SK-MEL-5 (cell line): ENCODE data around the gene TANGO2. TPM values are rescaled to one million over a fixed set of nuclear protein-coding genes. Genes with fewer than 3 reads are reported as not detected.

Experiments
- DNase-seq: peaks from one replicate; pipeline ENCODE4 v3.0.0-alpha.2; 2016; ENCODE audit warnings: low read depth, low spot score
- in situ Hi-C: cut with HindIII; loops from 2 replicates; pipeline ENCODE4 v1.10.0; 2016; ENCODE audit warnings: low sequenced_read_pairs, high pct_unique_total_duplicates, low pct_unique_long_range_greater_than_20kb
- total RNA-seq: library from RNA; depleted of rRNA; stranded (reverse); fragments of >200 nt; shearing (Covaris generic); gene quantifications from 2 replicates; pipeline ENCODE4 v1.2.3, GENCODE V29; 2014

The TANGO2 gene
- total RNA-seq, 1 experiment from 2014 or later: 68.3 TPM

DNA sequence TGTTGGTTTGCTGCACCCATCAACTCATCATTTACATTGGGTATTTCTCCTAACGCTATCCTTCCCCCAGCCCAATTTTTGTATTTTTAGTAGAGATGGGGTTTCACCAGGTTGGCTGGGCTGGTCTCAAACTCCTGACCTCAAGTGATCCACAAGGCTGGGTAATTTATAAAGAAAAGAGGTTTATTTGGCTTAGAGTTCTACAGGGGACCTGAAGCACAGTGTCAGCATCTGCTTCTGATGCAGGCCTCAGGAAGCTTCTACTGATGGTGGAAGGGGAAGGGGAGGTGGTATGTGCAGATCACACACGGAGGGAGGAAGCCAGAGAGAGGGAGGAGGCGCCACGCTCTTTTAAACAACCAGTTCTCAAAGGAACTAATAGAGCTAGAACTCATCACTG, 25.8 kb downstream of the TANGO2 start:
- in situ Hi-C loops: no loop called here
- DNase-seq: no peak

DNA sequence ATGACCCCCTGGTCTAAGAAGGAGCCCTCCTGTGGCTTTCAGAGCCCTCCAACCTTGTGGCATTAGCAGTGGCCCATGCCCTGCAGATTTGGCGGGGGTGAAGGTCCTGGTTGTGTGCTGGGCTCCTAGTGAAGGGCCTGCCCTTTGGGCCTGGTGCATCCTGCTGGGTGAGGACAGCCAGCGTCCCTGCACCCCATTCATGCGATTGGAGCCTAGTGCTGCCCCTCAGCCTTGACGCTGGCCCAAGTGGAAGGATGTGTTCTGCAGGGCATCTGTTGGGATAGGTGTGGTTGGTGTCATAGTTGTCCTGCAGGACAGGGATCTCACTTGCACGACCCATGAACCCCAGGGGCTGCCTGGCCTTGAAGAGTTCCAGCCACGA, 31.0 kb downstream of the TANGO2 start:
- in situ Hi-C loops: no loop called here
- DNase-seq: no peak

DNA sequence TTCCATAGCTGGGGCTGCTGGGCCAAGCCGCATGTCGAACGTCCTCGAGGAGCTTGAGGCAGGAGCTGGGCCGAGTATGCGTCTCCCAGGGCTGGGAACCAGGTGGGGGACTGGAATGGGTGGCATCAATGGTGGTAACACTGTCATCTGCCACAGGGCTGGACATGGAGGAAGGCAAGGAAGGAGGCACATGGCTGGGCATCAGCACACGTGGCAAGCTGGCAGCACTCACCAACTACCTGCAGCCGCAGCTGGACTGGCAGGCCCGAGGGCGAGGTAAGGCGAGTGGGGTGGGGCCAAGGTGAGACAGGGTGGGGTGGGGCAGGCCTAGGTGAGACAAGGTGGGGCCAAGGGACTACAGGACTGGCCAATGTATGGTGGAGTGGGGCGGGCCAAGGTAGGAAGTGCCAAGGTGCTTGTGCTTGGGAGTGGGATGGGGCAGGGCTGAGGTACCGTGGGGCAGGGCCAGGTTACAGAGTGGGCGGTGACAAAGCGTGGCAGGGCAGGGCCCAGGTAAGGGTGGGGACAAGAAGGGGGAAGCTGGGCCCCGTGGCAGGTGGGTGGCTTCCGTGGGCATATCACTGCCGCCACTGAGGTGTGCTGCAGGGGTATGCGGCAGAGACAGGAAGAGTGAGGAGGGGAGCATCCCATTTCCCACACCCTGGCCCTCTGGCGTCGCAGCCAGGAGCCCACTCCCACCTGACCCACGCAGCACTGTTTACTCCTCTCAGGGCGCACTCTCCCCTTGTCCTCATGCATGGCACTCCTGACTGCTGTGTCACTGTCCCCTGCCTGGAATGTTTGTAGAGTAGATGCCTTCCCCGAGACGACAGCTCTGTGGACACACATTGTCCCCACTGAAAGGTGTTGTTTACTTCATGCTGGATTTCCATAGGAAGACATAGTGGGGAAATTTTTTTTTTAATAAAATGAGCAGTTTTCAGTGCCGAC, 31.7 kb downstream of the TANGO2 start:
- in situ Hi-C loops: no loop called here
- DNase-seq: no peak

DNA sequence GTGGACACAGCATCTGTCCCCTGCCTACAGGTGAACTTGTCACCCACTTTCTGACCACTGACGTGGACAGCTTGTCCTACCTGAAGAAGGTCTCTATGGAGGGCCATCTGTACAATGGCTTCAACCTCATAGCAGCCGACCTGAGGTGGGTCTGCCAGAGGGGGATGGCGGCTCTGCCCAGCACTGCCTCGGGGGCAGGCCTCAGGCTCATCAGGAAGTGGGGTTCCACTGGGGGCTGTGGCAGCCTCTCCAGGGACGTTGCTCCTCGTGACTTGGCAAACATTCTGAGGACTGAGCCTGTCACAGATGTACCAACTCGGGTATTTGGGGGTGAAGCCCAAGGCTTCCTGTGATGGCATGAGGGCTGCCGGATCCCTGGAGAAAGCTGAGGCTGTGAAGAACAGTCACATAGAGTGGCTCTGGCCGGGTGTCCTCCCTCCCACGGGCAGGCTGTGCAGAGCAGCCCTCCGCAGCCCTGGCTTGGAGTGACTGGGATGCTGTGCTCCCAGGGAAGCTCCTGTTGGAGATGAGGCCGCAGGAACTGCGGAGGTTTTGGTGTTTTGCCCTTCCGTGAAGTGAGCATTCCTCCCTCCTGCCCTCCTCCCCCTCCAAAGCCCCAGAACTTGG, 32.6 kb downstream of the TANGO2 start:
- no peak for DNase-seq
- in situ Hi-C loops: no loop called here

DNA sequence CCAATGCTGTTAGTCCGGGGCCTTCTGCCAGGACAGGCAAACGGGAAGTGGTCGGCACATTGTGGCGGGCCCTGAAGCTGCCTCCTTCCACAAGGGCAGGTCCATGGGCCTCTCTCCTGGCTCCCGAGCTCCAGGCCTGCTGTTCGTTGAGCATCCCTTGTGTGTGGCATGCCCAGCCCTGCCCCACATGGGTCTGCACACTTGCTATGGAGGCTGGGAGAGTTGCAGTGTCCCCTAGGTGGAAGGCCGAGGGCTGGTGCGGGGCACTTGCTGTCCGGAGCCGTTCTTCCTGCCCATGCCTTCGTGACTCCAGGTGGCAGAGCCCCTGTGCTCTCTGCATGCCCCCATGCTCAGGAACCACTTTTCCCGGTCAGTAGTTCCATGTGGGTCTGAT, 33.1 kb downstream of the TANGO2 start:
- no peak for DNase-seq
- in situ Hi-C loops: no loop called here

DNA sequence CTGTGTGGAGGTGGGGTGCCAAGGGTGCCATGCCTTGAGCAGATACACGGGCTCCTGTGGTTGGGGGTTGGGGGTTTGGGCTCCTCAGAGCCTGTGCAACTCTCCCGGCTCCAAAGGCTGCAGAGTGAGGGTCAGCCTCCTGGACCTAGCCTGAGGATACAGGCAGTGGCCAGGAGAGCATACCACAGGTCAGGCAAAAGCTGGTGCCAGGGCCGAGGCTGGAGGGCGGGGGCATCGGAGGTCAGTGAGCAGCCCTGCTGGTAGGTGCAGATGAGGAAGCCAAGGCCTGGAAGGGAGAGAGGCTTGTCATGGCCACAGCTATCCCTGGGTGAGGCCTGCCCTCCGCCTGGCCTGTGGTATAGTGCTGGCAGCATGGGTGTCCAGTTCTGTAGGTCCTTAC, 33.6 kb downstream of the TANGO2 start:
- DNase-seq: no peak
- in situ Hi-C loops: no loop called here

DNA sequence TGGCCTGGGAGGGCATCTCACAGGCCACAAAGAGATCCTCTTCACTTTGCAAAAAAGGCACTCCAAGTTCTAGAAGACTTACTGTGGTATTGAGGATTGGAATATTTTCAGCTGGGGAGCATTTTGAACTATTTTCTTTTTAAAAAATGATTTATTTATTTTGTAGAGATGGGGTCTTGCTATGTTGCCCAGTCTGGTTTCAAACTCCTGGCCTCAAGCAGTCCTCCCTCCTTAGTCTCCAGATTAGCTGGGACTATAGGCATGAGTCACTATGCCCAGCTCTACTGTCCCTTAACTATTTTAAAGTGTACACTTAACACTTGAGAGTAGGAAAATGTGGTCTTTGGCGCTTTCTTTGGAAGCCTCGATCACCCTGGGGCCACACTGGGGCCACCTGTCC, 34.2 kb downstream of the TANGO2 start:
- no peak for DNase-seq
- in situ Hi-C loops: no loop called here

DNA sequence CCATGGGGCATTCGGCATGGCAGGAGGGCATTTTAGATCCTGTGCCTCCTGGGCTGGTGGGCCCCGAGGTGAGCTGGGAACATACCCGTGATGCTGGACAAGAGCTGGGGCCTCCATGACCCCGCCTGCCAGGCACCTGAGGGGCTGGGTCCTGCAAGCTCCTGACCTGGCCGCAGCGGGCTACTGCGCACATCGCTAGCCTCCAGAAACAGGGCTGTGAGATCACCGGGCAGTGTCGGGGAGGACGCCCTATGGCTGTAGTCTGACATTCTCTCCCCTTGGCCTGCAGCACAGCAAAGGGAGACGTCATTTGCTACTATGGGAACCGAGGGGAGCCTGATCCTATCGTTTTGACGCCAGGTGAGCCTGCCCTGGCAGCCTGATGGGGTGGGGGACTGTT, 34.7 kb downstream of the TANGO2 start:
- no peak for DNase-seq
- in situ Hi-C loops: no loop called here

DNA sequence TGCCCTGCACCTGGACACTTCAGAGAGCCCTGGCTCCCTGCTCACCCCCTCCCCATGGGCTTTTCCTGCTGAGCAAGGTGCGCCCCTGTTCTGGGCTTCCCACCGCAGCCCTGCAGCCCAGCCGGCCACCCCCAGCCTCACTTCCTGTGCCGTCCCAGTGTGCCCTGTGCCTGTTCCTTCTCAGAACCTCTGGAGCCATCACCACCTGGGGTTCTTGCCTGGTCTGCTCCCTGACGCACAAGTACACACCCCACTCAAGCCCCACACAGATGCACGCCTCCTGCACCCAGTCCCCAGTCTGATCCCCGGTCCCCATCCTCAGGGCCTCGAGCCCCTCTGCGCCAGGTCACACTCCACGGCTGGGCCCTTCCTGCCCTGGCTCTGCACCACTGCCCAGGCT, 35.3 kb downstream of the TANGO2 start:
- in situ Hi-C loops: no loop called here
- DNase-seq: no peak

DNA sequence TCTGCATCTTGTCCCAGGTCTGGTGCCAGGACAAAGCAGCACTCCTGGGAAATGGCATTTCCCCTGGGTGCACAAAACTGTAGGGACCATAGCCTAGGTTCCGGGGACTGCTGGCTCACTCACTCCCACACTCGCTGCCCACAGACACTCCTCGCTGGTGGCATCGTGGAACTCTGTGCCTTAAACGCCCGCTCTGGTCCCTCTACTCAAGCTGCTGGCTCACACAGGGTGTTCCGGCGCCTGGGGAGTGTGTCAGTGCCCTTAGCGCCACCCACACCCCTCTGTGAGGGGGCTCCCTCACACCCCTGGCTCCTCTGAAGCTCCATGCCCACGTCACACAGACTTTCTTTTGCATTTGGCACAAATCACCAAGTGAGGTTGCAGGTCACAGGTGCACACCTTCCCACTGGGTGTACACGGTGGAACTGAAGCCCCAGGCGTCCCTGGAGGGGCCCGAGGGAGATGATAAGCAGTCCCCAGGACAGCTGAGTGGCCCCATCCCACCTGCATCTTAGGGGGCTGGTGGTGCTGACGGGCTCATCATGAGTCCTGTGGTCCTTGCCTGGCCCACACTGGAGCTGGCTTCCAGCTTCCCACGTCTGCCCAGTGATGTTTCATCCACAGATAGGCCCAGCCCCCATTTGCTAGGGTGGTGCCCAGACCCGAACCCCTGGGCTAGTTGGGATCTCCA, 35.9 kb downstream of the TANGO2 start:
- in situ Hi-C loops: no loop called here
- DNase-seq: no peak

DNA sequence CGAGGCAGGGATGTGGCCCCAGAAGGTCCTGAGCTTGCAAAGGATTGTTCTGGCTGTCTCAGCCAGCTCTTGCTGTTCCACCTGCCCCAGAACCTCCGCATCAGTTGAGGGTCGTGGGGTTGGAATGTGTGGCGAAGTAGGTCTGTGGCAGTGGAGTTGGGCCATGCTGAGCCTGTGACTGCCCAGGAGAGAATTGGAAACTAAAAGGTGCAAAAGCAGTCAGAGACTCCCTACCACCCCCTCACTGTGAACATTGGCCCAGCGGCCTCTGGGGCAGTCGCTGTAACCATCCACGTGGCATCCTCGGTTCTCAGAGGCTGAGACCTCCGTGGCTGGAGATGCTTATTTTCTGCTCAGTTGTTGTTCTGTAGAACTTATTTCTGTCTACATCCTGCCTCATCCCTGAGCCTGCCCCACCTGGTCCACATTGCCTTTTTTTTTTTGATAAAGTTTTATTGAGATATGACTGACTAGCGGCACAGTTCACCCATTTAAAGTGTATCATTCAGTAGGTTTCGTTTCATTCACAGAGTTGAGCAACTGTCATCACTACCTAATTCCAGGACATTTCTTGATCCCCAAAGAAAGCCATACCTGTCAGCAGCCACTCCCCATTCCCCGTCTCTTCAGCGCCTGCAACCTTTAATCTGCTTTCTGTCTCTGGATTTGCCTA, 36.8 kb downstream of the TANGO2 start:
- no peak for DNase-seq
- in situ Hi-C loops: no loop called here

DNA sequence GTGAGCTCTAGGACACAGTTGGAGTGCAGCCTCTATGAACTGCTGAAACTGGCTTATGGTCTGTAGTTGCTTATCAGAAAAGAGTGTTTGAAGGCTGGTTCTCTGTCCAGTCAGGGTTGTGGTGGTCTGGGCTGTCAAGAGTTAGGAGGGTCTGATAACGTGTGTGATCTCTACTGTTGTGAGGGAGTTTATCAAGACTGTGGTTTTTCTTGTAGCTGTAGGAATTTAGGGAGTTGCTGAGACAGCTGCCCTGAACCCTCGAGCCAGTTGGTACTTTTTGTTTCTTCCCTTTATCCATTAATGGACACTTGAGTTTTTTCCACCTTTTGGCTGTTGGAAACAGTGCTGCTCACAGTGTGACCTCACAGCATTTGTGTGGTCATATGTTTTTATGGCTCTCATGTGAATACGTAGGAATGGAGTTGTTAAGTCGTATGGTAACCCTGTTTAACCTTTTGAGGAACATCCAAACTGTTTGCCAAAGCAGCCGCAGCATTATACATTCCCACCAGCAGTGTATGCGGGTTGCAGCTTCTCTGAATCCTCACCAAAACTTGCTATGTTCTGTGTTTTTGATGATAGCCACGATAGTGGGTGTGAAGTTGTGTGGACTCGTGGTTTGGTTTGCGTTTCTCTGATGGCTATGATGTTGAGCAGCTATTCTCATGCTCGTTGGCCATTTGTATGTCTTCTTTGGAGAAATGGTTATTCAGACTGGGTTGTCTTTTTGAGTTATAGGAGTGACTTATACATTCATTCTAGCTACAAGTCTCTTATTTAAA, 38.3 kb downstream of the TANGO2 start:
- DNase-seq: no peak
- in situ Hi-C loops: no loop called here

DNA sequence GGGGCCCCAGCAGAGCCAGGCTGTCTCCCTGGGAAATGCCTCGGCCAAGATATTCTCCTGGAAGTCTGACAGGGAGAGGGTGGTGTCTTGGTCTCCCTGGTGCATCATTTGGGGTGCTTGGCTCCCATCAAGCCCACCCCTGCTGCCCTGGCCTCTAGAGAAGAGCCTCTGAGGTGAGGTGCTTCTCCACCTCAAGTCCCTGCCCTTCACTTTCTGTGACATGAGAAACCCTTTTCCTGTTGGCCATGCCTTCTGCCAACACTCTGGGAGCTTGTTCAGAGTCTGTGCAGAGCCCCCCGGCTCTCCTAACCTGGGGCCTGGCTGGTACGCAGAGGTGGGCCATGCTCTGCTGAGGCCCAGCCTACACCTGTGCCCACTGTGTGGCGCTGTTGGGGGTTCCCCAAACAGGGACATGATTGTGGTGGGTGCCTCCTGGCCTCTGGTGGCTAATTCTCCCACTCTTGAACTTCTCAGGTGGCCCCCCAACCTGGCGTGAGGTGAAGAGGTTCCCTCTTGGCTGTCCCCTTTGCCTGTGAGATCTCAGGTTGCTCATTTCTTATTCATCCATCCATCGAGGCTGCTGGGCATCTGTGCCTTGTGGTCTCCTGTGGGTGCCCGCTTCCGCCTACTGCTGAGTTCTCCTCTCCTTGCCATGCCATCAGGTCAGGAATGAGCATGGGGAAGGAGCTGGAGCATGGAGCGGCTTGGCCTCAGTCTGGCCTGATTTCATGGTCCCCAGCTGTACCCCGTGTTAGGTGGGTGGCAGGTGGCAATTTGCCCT, 40.0 kb downstream of the TANGO2 start:
- no peak for DNase-seq
- in situ Hi-C loops: no loop called here

DNA sequence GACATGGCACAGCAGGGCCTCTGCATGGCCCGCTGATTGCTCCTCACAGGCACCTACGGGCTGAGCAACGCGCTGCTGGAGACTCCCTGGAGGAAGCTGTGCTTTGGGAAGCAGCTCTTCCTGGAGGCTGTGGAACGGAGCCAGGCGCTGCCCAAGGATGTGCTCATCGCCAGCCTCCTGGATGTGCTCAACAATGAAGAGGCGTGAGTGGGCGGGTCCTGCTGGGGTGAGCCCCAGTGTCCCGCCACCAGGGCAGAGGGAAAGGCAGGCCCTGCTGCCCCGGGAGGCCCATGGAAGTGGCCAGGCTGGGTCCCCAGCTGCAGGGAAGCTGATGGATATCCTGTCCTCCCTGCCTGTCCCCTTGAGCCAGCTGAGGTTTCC, 40.6 kb downstream of the TANGO2 start:
- in situ Hi-C loops: no loop called here
- DNase-seq: no peak

DNA sequence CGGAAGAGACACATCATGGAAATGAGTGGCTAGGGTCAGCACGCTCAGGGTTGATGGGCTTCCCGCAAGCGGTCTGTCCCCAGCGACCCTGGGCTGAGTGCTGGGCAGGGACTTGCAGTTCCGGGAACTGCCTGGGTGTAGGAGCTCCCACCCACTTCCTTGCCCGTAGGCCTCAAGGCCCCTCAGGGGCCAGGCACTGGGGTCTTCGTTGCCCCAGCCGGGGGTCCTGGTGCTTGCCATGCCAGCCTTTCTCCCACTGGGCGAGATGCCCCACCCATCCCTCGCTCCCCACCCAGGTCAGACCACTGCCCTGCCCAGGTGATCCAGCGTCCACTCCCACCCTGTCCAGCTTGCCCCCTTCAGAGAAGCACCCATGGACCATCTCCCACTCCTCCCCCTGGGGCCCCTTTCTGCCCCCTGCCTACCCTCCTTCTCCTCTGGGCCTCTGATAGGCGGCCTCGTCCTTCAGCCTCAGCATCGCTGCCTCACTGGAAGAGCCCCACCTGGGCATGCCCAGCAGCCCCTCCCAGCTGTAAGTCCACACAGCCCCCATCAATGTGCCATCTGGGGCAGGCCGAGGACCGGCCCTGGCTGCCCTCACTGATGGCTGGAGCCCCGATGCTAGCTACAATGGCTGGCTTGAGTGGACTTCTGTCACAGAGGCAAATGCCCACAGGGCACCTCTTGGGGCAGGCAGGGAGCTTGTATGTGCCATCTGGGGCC, 41.3 kb downstream of the TANGO2 start:
- in situ Hi-C loops: no loop called here
- DNase-seq: no peak

DNA sequence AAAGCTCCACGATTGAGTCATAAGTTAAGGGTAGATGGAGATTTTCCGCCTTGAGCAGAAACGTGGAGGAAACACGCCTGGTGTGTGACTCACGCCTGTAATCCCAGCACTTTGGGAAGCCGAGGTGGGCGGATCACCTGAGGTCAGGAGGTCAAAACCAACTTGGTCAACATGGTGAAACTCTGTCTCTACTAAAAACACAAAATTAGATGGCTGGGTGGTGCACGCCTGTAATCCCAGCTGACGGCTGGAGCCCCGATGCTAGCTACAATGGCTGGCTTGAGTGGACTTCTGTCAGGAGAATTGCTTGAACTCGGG, 41.8 kb downstream of the TANGO2 start:
- no peak for DNase-seq

More for the DNA sequence above, 41.8 kb downstream of the TANGO2 start:
- in situ Hi-C loops: no loop called here
